ENCODE measurements around the gene CAMTA1. TPM values are rescaled to one million over a fixed set of nuclear protein-coding genes. Genes with fewer than 3 reads are reported as not detected.

Gene CAMTA1
- polyA plus RNA-seq, 1 donor (not counting 4 experiments of a cell fraction or from before 2014, with no cell fraction given) = 51.4 TPM

DNA sequence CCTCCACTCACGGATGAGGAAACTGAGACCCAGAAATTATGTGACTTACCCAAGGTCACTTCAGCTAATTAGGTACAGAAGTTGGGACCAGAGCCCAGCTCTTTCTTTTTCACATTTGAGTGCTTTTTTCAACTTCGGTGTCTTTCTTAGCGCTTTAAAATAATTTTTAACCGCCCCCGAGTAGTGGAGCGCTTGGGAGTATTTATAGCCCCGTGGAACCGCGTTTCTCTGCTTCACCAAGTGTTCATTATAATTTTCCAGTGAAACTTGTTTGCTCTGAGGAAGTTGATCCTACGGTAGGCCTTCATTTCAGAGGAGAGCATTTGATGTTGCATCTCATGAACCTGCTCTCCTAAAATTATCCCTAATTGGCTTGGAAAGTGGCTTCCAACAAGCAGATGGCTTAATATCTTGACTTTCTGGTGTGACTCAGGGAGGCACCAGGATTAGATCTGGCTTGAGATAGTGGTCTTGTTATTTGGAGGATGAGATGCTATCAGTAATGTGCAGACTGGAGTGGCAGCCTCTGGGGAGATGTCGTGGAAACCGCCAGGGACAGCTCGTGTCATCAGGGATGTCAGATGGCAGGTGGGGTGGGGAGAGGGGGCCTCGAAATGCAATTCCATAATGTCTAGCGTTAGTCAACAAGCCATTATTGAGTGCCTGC is 321.3 kb downstream of the CAMTA1 start:
- dilution Hi-C loops (cut with MboI; ENCODE audit: extremely low pct_ligation_motif_present, low sequenced_read_pairs) = no loop called here
- H3K9me1 ChIP-seq (ENCODE audit: control insufficient read depth, extremely low read depth, insufficient read depth, low read length) = no peaks in the 10 kb centered on the region
- no peaks in the 10 kb centered on the region for H3K36me3 ChIP-seq (ENCODE audit: control insufficient read depth in 2 of 2, extremely low read depth in 1 of 2, insufficient read depth in 2 of 2, low read length in 2 of 2)
- H3K4me2 ChIP-seq (ENCODE audit: control insufficient read depth, extremely low read depth, insufficient read depth, low read depth, low read length) = no peak overlapping the region
- DNase-seq (ENCODE audit: low read depth, low spot score) = no peak
- H3K9ac ChIP-seq (ENCODE audit: control insufficient read depth, extremely low read depth, insufficient read depth, low read length) = no peak overlapping the region
- no peaks in the 10 kb centered on the region for H4K20me1 ChIP-seq (ENCODE audit: control insufficient read depth, extremely low read depth, insufficient read depth, low read length)
- H2AFZ ChIP-seq (ENCODE audit: control insufficient read depth, low read length) = no peak overlapping the region
- H3K9me3 ChIP-seq (ENCODE audit: control insufficient read depth, low read depth, low read length) = no peaks in the 10 kb centered on the region
- FAIRE-seq = no peak
- H3K27ac ChIP-seq (ENCODE audit: control insufficient read depth, insufficient read depth, low read length) = no peak overlapping the region
- H3K4me3 ChIP-seq (ENCODE audit: control insufficient read depth in 2 of 3, extremely low read depth in 1 of 3, insufficient read depth in 2 of 3, low read depth in 1 of 3, low read length in 3 of 3) = no peak overlapping the region
- H3K4me1 ChIP-seq (ENCODE audit: control insufficient read depth, extremely low read depth, insufficient read depth, low read length) = peaks cover 25% of the 10 kb centered on the region
- no peak for TF ChIP-seq EZH2 (IDR thresholded peaks at IDR 0.05; ENCODE audit: low read length)
- TF ChIP-seq CTCF (optimal IDR thresholded peaks at IDR 0.05 in 1 of 3, IDR thresholded peaks at IDR 0.05 in 1 of 3, conservative IDR thresholded peaks at IDR 0.05 in 1 of 3; ENCODE audit: extremely low read depth in 1 of 3, insufficient read depth in 2 of 3, low read length in 3 of 3) = no peak
- H3K79me2 ChIP-seq (ENCODE audit: control insufficient read depth, insufficient read depth, low read length) = no peaks in the 10 kb centered on the region
- no peaks in the 10 kb centered on the region for H3K27me3 ChIP-seq (ENCODE audit: control insufficient read depth, extremely low read depth, insufficient read depth, low read length)

- no peaks in the 10 kb centered on the region for H3K27me3 ChIP-seq (ENCODE audit: control insufficient read depth, extremely low read depth, insufficient read depth, low read length)
These were observed 322.0 kb downstream of the CAMTA1 start for GRCh38 chr1:7107109-7107830.

More at GRCh38 chr1:7107109-7107830, 322.0 kb downstream of the CAMTA1 start:
- no peaks in the 10 kb centered on the region for H3K9me3 ChIP-seq (ENCODE audit: control insufficient read depth, low read depth, low read length)
- no peaks in the 10 kb centered on the region for H4K20me1 ChIP-seq (ENCODE audit: control insufficient read depth, extremely low read depth, insufficient read depth, low read length)
- dilution Hi-C loops (cut with MboI; ENCODE audit: extremely low pct_ligation_motif_present, low sequenced_read_pairs) = no loop called here
- H3K4me3 ChIP-seq (ENCODE audit: control insufficient read depth in 2 of 3, extremely low read depth in 1 of 3, insufficient read depth in 2 of 3, low read depth in 1 of 3, low read length in 3 of 3) = no peak overlapping the region
- no peak overlapping the region for H3K9ac ChIP-seq (ENCODE audit: control insufficient read depth, extremely low read depth, insufficient read depth, low read length)
- no peak for TF ChIP-seq EZH2 (IDR thresholded peaks at IDR 0.05; ENCODE audit: low read length)
- no peak for TF ChIP-seq CTCF (optimal IDR thresholded peaks at IDR 0.05 in 1 of 3, IDR thresholded peaks at IDR 0.05 in 1 of 3, conservative IDR thresholded peaks at IDR 0.05 in 1 of 3; ENCODE audit: extremely low read depth in 1 of 3, insufficient read depth in 2 of 3, low read length in 3 of 3)
- FAIRE-seq (no peak), DNase-seq (ENCODE audit: low read depth, low spot score) (no peak)
- H3K4me1 ChIP-seq (ENCODE audit: control insufficient read depth, extremely low read depth, insufficient read depth, low read length) = peaks cover 25% of the 10 kb centered on the region
- no peak overlapping the region for H3K4me2 ChIP-seq (ENCODE audit: control insufficient read depth, extremely low read depth, insufficient read depth, low read depth, low read length)
- no peaks in the 10 kb centered on the region for H3K36me3 ChIP-seq (ENCODE audit: control insufficient read depth in 2 of 2, extremely low read depth in 1 of 2, insufficient read depth in 2 of 2, low read length in 2 of 2)
- H3K79me2 ChIP-seq (ENCODE audit: control insufficient read depth, insufficient read depth, low read length) = no peaks in the 10 kb centered on the region
- H3K27ac ChIP-seq (ENCODE audit: control insufficient read depth, insufficient read depth, low read length) = no peak overlapping the region
- H3K9me1 ChIP-seq (ENCODE audit: control insufficient read depth, extremely low read depth, insufficient read depth, low read length) = no peaks in the 10 kb centered on the region
- no peak overlapping the region for H2AFZ ChIP-seq (ENCODE audit: control insufficient read depth, low read length)

Measured in keratinocyte (primary cell).